Nasal cavity respiratory epithelium epithelial cell of viscerocranial mucosa (primary cell): ENCODE measurements around the gene SERPINA5. TPM values are rescaled to one million over a fixed set of nuclear protein-coding genes. Genes with fewer than 3 reads are reported as not detected.

Experiments
- total RNA-seq: library from RNA; depleted of rRNA; stranded (reverse); fragments of >200 nt; gene quantifications from 2 replicates; pipeline ENCODE4 v1.2.3, GENCODE V29; 2014

The SERPINA5 gene, protein sequence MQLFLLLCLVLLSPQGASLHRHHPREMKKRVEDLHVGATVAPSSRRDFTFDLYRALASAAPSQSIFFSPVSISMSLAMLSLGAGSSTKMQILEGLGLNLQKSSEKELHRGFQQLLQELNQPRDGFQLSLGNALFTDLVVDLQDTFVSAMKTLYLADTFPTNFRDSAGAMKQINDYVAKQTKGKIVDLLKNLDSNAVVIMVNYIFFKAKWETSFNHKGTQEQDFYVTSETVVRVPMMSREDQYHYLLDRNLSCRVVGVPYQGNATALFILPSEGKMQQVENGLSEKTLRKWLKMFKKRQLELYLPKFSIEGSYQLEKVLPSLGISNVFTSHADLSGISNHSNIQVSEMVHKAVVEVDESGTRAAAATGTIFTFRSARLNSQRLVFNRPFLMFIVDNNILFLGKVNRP
- total RNA-seq: not detected in 2 replicates

DNA sequence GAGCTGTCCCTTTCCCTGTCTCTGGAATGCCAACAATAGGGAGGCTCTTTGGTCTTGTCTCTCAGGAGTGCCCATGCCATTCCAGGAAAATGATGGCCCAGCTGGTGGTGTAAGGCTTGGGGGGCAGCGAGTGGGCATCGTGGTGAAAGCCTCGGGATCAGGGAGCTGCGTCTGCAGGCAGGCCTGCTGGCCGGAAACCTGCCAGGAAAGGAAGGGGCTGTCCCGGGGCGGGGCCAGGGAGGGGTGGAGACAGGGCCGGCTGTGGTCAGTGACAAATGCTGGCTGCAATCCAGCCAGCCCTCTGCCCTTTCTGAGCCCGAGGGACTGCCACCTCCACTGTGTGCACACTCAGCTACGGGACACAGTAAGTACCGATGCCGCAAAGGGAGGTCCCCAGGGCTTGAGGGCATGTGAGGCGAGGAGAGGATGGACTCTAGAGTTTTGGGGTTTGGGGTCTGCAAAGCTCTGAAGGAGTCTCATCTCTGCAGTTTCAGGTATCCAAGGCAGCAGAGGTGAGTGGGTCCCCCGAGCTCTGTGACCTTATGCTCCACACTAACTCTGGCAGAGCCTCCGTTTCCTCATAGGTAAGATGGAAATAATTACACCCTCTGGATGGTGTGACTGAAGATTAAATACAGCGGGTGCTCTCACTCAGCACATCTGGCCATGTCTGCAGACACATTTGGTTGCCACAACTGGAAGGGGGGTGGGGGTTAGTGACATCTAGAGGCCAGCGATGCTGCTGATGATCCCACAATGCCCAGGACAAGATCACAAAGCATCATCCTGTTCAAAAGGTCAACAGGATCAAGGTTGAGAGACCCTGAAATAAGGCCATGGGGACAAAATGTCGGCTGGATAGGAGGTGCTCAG, at the start of gene SERPINA5:
SERPINA5 (plus strand) TSS at position 300 of the 873 bp plus-strand sequence. CDS start 5,937 bp downstream, outside the sequence.

GRCh38 chr14:94560751-94561655, 20.2 kb upstream of the SERPINA5 start, which contains the start of gene SERPINA4:
SERPINA4 (plus strand) TSS chr14:94561442; CDS start chr14:94563483, 2,041 bp downstream.

GRCh38 chr14:94612174-94612573, 30.9 kb downstream of the SERPINA5 start, which contains the start of gene SERPINA3:
SERPINA3 (plus strand) TSS chr14:94612391; CDS start chr14:94614442, 2,051 bp downstream.

Other genes starting within 250 kb of the SERPINA5 start
- gene SERPINA2, start 214.7 kb upstream of the SERPINA5 start, total RNA-seq: not detected in 2 replicates
- gene SERPINA1, start 192.8 kb upstream of the SERPINA5 start, total RNA-seq: under 0.01 and 9.6 TPM in 2 replicates
- gene SERPINA11, start 128.6 kb upstream of the SERPINA5 start, total RNA-seq: not detected in 2 replicates
- not detected in 2 replicates for gene SERPINA9, start 105.2 kb upstream of the SERPINA5 start, total RNA-seq
- not detected in 2 replicates for gene SERPINA12, start 72.0 kb upstream of the SERPINA5 start, total RNA-seq
- not detected in 2 replicates for gene SERPINA4, start 20.0 kb upstream of the SERPINA5 start, total RNA-seq
- 1.7 and 234 TPM in 2 replicates for gene SERPINA3, start 31.0 kb downstream of the SERPINA5 start, total RNA-seq
- gene GSC, start 188.7 kb downstream of the SERPINA5 start, total RNA-seq: not detected in 2 replicates